Natural killer cell (primary cell): ENCODE results near the gene HEXIM1. TPM values are rescaled to one million over a fixed set of nuclear protein-coding genes. Genes with fewer than 3 reads are reported as not detected.

Experiments
- ATAC-seq, 3 donors: fragments of 150-1000 bp in 2 of 3; fragments of 200-7000 bp in 1 of 3; cut with Tn5 transposase; 1 replicate in 1 of 3; 2 replicates in 2 of 3; pipeline ENCODE4 v1.10.0; 2021; ENCODE audit warnings: mild to moderate bottlenecking in 2 of 3, moderate library complexity in 2 of 3
- DNase-seq, 2 donors: peaks; one replicate each; pipeline versions ENCODE4 v3.0.0 to v3.0.0-alpha.2; 2013 to 2021; ENCODE audit warnings: mixed read lengths in 1 of 2
- H3K27ac ChIP-seq: one replicate; pipeline ENCODE4 v1.5.1; 2013; ENCODE audit warnings: mild to moderate bottlenecking, low read length
- H3K27me3 ChIP-seq: one replicate; pipeline ENCODE4 v1.6.1; 2013; ENCODE audit warnings: low read length; ENCODE audit not compliant: control insufficient read depth, insufficient read depth
- H3K36me3 ChIP-seq: one replicate; pipeline ENCODE4 v1.6.1; 2013; ENCODE audit warnings: low read length; ENCODE audit not compliant: control insufficient read depth, insufficient read depth
- H3K4me1 ChIP-seq: one replicate; pipeline ENCODE4 v1.6.1; 2013; ENCODE audit warnings: low read length; ENCODE audit not compliant: control insufficient read depth, insufficient read depth
- H3K4me3 ChIP-seq: one replicate; pipeline ENCODE4 v1.5.1; 2013; ENCODE audit warnings: low read length
- H3K9me3 ChIP-seq: one replicate; pipeline ENCODE4 v1.6.1; 2013; ENCODE audit warnings: low read length; ENCODE audit not compliant: control insufficient read depth, insufficient read depth
- H3K27ac Mint-ChIP-seq, 2 donors: one replicate each; pipeline ENCODE4 v1.8.0; 2022; ENCODE audit warnings: mild to moderate bottlenecking in 2 of 2, mixed read lengths in 2 of 2, moderate library complexity in 1 of 2
- H3K27me3 Mint-ChIP-seq, 2 donors: one replicate each; pipeline ENCODE4 v1.8.0; 2022; ENCODE audit warnings: low read depth in 2 of 2, mixed read lengths in 2 of 2
- H3K36me3 Mint-ChIP-seq: one replicate; pipeline ENCODE4 v1.8.0; 2022; ENCODE audit warnings: mixed read lengths
- H3K4me1 Mint-ChIP-seq, 2 donors: one replicate each; pipeline ENCODE4 v1.8.0; 2022; ENCODE audit warnings: mixed read lengths in 2 of 2
- H3K4me3 Mint-ChIP-seq: one replicate; pipeline ENCODE4 v1.8.0; 2022; ENCODE audit warnings: mild to moderate bottlenecking, moderate library complexity, mixed read lengths
- H3K9me3 Mint-ChIP-seq, 2 donors: one replicate each; pipeline ENCODE4 v1.8.0; 2022; ENCODE audit warnings: mixed read lengths in 2 of 2
- CTCF ChIP-seq: fragments of 200-600 bp; IDR thresholded peaks from one replicate; pipeline ENCODE4 v1.8.0; 2022; ENCODE audit warnings: antibody characterized with exemption
- WGBS: methylation state at CpG from one replicate; pipeline ENCODE4 v1.1.7; 2013; ENCODE audit warnings: missing lambda C conversion rate; ENCODE audit not compliant: insufficient coverage; 5-methylcytosine and 5-hydroxymethylcytosine counted together
- intact Hi-C: fragments of 100-400 bp; cut with micrococcal nuclease; formaldehyde crosslinking; loops from one replicate; pipeline ENCODE4 v1.14.2; 2022
- total RNA-seq, 4 donors: library from RNA; stranded (reverse); fragments of 120-200 nt in 1 of 4; gene quantifications; one replicate each; pipeline versions ENCODE4 v1.2.3 to v1.2.4, GENCODE V29; 2013 to 2022

Gene HEXIM1
- total RNA-seq, 3 donors from 2014 or later (not counting 1 experiment from before 2014, with no cell fraction given) = 64.9 to 80.7 (median 79.8) TPM

DNA sequence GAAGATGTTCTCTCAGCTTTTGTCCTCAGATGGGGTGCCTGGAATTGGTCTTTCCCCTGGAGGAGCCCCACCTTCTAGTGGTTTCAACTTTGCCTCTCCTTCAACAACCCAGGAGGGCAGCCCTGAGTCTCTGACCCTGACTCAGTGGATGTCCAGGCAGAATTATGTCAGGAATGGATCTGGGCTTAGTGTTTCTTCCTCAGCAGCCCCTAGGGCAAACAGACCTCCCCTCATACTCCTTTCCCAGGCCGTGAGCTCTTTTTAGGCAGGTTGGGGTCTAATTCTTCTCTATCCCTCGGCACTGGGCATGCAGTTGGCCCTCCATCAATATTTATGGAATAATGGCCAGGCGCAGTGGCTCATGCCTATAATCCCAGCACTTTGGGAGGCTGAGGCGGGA lies 53.2 kb downstream of the HEXIM1 start:
- H3K4me3 ChIP-seq = no peak overlapping the region
- ATAC-seq (no peak), DNase-seq (no peak)
- no peaks in the 10 kb centered on the region for H3K9me3 ChIP-seq
- no peak for TF ChIP-seq CTCF
- Mint-ChIP-seq H3K4me3 (no peak overlapping the region), H3K27me3 (no peaks in the 10 kb centered on the region), H3K4me1 (peaks cover 0 to 3% of the 10 kb centered on the region in 2 donors), H3K36me3 (no peaks in the 10 kb centered on the region), H3K9me3 (no peaks in the 10 kb centered on the region), H3K27ac (no peak overlapping the region)
- intact Hi-C loops = no loop called here
- peaks cover 6% of the 10 kb centered on the region for H3K4me1 ChIP-seq
- no peaks in the 10 kb centered on the region for H3K27me3 ChIP-seq
- WGBS = 93% methylated on average over 2 of the region's 4 CpGs
- no peak overlapping the region for H3K27ac ChIP-seq
- no peaks in the 10 kb centered on the region for H3K36me3 ChIP-seq

Other genes starting within 250 kb of the HEXIM1 start
- 100 to 1,000 TPM; 135 to 178 (median 164) TPM for gene EFTUD2, start 249.0 kb upstream of the HEXIM1 start, total RNA-seq
- not detected for gene GFAP, start 233.0 kb upstream of the HEXIM1 start, total RNA-seq
- 1 to 10 TPM in 2 of 3 donors, under 1 TPM in 1; 0.53 to 1.3 (median 1.1) TPM for gene KIF18B, start 200.7 kb upstream of the HEXIM1 start, total RNA-seq
- not detected for gene C1QL1, start 180.2 kb upstream of the HEXIM1 start, total RNA-seq
- 10 to 100 TPM; 15.4 to 21.4 (median 21.1) TPM for gene DCAKD, start 96.8 kb upstream of the HEXIM1 start, total RNA-seq
- gene NMT1, start 87.2 kb upstream of the HEXIM1 start, total RNA-seq = 10 to 100 TPM; 56.6 to 94.7 (median 77.6) TPM
- 1 to 10 TPM; 2.5 to 2.9 (median 2.5) TPM for gene PLCD3, start 16.0 kb upstream of the HEXIM1 start, total RNA-seq
- 10 to 100 TPM; 12.0 to 15.9 (median 14.2) TPM for gene ACBD4, start 12.8 kb upstream of the HEXIM1 start, total RNA-seq
- 1 to 10 TPM; 4.1 to 5.3 (median 4.5) TPM for gene HEXIM2, start 13.4 kb downstream of the HEXIM1 start, total RNA-seq
- 100 to 1,000 TPM; 741 to 836 (median 752) TPM for gene FMNL1, start 73.4 kb downstream of the HEXIM1 start, total RNA-seq
- under 1 TPM in 1 of 3 donors, not detected in 2; 0.43 TPM for gene SPATA32, start 113.6 kb downstream of the HEXIM1 start, total RNA-seq
- gene MAP3K14, start 168.5 kb downstream of the HEXIM1 start, total RNA-seq = 10 to 100 TPM; 28.0 to 31.9 (median 31.6) TPM